ENCODE measurements around the gene BEST4.
"Not testable (repeated sequence)": the region's sequence is repeated elsewhere in the genome, so short reads cannot be mapped to it uniquely, and the experiment has no call there.

The BEST4 gene

DNA sequence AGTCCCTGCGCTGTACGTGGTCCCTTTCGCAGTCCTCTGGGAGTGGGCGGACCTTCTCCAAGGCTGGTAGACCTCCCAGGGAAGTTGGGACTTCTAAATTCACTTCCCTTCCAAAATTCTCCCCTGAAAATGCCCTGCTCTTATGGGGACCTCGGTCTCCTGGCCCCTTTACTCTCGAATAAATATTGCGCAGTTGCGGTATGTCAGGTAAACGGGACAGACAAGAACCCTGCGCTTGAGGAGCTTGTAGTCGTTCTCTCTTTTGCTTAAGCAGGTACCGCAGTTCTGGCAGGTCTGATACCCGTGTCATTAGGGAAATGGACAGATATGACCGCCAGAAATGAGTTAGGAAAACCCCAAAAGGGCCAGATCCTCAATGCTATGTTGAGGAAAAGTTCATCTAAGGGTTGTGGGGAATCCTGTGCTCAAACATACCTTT, 47.8 kb downstream of the BEST4 start:
- H3K4me3 ChIP-seq (ENCODE audit: low read depth, low read length) = peak overlapping the region; percentile 80
- no peak for DNase-seq (ENCODE audit: low read depth, low spot score)
- no peak for TF ChIP-seq CTCF (IDR thresholded peaks at IDR 0.05; ENCODE audit: low read depth, low read length)
- in situ Hi-C loops (cut with HindIII; ENCODE audit: low sequenced_read_pairs) = no loop called here

DNA sequence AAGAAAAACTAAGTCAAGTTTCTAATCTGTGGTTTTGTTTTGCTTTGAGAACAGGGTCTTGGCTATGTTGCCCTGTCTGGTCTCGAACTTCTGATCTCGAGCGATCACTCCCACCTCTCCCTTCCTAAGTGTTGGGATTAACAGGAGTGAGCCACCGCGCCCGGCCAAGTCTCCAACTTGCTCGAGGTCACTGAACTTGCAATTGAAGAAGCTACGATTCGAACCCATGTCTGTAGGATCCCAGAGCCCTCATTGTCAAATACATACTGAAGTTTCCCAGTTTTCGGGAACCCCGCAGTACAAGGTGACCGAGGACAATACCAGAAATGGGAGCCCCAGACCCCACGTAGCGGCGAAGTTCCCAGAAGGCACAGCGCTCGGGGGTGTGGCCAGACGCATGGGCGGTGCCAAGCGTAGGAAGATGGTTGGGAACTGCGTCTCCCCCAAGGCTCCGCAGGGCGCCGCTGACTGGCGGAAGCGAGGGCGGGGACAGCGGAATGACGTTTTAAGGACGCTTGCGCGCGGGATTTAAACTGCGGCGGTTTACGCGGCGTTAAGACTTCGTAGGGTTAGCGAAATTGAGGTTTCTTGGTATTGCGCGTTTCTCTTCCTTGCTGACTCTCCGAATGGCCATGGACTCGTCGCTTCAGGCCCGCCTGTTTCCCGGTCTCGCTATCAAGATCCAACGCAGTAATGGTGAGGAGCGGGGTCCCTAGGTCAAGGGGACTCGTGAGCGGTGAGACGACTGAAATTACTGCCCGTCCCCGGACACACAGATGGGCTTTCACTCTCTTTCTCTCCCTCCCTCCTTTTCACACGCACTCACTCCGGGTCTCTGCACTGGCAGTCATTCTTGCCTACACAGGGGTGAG, 48.4 kb downstream of the BEST4 start, which contains the start of gene KIF2C:
Gene KIF2C, plus strand, starts transcription at position 531 of the 872 bp plus-strand sequence. Its CDS starts 96 bp downstream, at position 627.
- no peak for TF ChIP-seq CTCF (IDR thresholded peaks at IDR 0.05; ENCODE audit: low read depth, low read length)
- DNase-seq (ENCODE audit: low read depth, low spot score) = peak; percentile 98
- in situ Hi-C loops (cut with HindIII; ENCODE audit: low sequenced_read_pairs) = no loop called here
- H3K4me3 ChIP-seq (ENCODE audit: low read depth, low read length) = peak within 1 kb of the TSS; percentile 80

DNA sequence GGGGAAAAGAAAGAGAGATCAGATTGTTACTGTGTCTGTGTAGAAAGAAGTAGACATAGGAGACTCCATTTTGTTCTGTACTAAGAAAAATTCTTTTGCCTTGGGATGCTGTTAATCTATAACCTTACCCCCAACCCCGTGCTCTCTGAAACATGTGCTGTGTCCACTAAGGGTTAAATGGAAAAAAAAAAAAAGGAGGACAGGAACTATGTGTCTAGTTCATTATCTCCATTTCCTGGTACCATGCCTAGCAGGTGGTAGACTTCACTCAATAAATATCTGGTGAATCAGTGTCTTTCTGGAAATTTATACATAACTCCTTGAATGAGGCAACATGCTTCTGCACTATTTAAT, 49.0 kb downstream of the BEST4 start:
- in situ Hi-C loops (cut with HindIII; ENCODE audit: low sequenced_read_pairs) = not testable (repeated sequence)

DNA sequence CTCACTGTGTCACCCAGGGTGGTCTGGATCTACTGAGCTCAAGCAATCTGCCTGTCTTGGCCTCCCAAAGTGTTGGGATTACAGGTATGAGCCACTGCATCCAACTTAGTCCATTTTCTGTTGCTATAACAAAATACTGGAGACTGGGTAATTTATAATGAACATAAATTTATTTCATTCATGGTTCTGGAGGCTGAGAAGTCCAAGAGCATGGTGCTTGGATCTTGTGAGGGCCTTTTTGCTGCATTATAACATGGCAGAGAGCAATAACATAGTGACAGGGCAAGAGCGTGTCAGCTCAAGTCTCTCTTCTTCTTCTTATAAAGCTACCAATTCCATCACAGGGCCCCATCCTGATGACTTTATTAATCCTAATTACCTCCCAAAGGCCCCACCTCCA, 52.0 kb downstream of the BEST4 start:
- no peak for TF ChIP-seq CTCF (IDR thresholded peaks at IDR 0.05; ENCODE audit: low read depth, low read length)
- H3K4me3 ChIP-seq (ENCODE audit: low read depth, low read length) = no peak overlapping the region
- in situ Hi-C loops (cut with HindIII; ENCODE audit: low sequenced_read_pairs) = no loop called here
- DNase-seq (ENCODE audit: low read depth, low spot score) = no peak

More for the DNA sequence above, 49.0 kb downstream of the BEST4 start:
- not testable (repeated sequence) for DNase-seq (ENCODE audit: low read depth, low spot score)
- peak overlapping the region; percentile 80 for H3K4me3 ChIP-seq (ENCODE audit: low read depth, low read length)

DNA sequence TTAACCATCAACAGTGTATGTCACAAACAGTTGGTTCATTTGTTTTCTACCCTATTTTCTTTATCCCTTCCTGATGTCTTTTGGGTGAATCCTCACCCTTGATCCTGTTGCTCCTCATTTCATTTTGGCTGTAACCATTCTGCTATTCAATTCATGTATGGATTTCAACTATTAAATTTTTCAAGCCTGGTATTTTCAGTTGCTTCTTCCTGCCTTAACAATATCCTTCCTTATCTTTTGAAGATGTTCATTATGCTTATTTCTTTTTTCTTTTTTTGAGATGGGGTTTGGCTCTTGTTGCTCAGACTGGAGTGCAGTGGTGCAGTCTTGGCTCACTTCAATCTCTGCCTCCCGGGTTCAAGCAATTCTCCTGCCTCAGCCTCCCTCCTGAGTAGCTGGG, 54.2 kb downstream of the BEST4 start:
- in situ Hi-C loops (cut with HindIII; ENCODE audit: low sequenced_read_pairs) = no loop called here
- no peak overlapping the region for H3K4me3 ChIP-seq (ENCODE audit: low read depth, low read length)
- no peak for DNase-seq (ENCODE audit: low read depth, low spot score)
- TF ChIP-seq CTCF (IDR thresholded peaks at IDR 0.05; ENCODE audit: low read depth, low read length) = no peak
